ENCODE measurements around the gene RAD9A. TPM values are rescaled to one million over a fixed set of nuclear protein-coding genes. Genes with fewer than 3 reads are reported as not detected.

Gene RAD9A
- total RNA-seq, 4 donors from 2014 or later = 5.5 to 18.0 (median 10.4) TPM

GRCh38 chr11:67442504-67443404, 51.0 kb downstream of the RAD9A start:
- DNase-seq (ENCODE audit: low spot score) (no peak), ATAC-seq (ENCODE audit: low FRiP score) (peak; percentile 20)
- TF ChIP-seq CTCF (IDR thresholded peaks at IDR 0.05) = no peak

GRCh38 chr11:67445515-67445914, 53.7 kb downstream of the RAD9A start:
- DNase-seq (ENCODE audit: low spot score) = no peak
- no peak for ATAC-seq (ENCODE audit: low FRiP score)
- no peak for TF ChIP-seq CTCF (IDR thresholded peaks at IDR 0.05)

Small RNAs within 50 kb of the gene (small RNA-seq; reads per million reads assigned to genes)
- gene RN7SKP239 = not detected
- not detected for gene RNU6-1238P

Other genes starting within 250 kb of the RAD9A start
- 100 to 1,000 TPM in 1 of 4 donors, 10 to 100 TPM in 3; 42.6 to 106 (median 50.7) TPM for gene GRK2, start 125.5 kb upstream of the RAD9A start, total RNA-seq
- gene ANKRD13D, start 102.7 kb upstream of the RAD9A start, total RNA-seq = 10 to 100 TPM; 18.6 to 78.2 (median 28.6) TPM
- gene SSH3, start 88.5 kb upstream of the RAD9A start, total RNA-seq = 10 to 100 TPM; 22.6 to 44.6 (median 28.3) TPM
- gene POLD4, start 38.4 kb upstream of the RAD9A start, total RNA-seq = 100 to 1,000 TPM in 1 of 4 donors, 10 to 100 TPM in 3; 67.5 to 141 (median 81.9) TPM
- gene CLCF1, start 18.4 kb upstream of the RAD9A start, total RNA-seq = 10 to 100 TPM in 3 of 4 donors, 1 to 10 TPM in 1; 4.1 to 51.4 (median 25.1) TPM
- 100 to 1,000 TPM in 2 of 4 donors, 10 to 100 TPM in 2; 91.9 to 110 (median 97.6) TPM for gene PPP1CA, start 9.9 kb downstream of the RAD9A start, total RNA-seq
- 1 to 10 TPM; 1.6 to 7.1 (median 3.4) TPM for gene TBC1D10C, start 12.1 kb downstream of the RAD9A start, total RNA-seq
- gene CARNS1, start 23.7 kb downstream of the RAD9A start, total RNA-seq = 10 to 100 TPM in 1 of 4 donors, 1 to 10 TPM in 2, under 1 TPM in 1; 0.47 to 42.6 (median 7.5) TPM
- 10 to 100 TPM; 27.4 to 45.0 (median 30.7) TPM for gene RPS6KB2, start 36.5 kb downstream of the RAD9A start, total RNA-seq
- gene PTPRCAP, start 45.7 kb downstream of the RAD9A start, total RNA-seq = 1 to 10 TPM; 5.5 to 6.7 (median 6.3) TPM
- 10 to 100 TPM; 55.9 to 70.9 (median 63.9) TPM for gene CORO1B, start 51.5 kb downstream of the RAD9A start, total RNA-seq
- not detected for gene GPR152, start 60.7 kb downstream of the RAD9A start, total RNA-seq
- gene CABP4, start 63.4 kb downstream of the RAD9A start, total RNA-seq = 1 to 10 TPM in 3 of 4 donors, under 1 TPM in 1; 0.65 to 4.6 (median 3.0) TPM
- gene TMEM134, start 77.3 kb downstream of the RAD9A start, total RNA-seq = 10 to 100 TPM; 33.6 to 56.6 (median 44.0) TPM
- gene AIP, start 91.0 kb downstream of the RAD9A start, total RNA-seq = 10 to 100 TPM; 51.2 to 67.5 (median 62.1) TPM
- gene PITPNM1, start 113.4 kb downstream of the RAD9A start, total RNA-seq = 10 to 100 TPM; 15.0 to 58.2 (median 26.6) TPM
- 10 to 100 TPM; 23.5 to 50.5 (median 34.7) TPM for gene CDK2AP2, start 116.2 kb downstream of the RAD9A start, total RNA-seq
- not detected for gene CABP2, start 131.5 kb downstream of the RAD9A start, total RNA-seq
- gene GSTP1, start 191.8 kb downstream of the RAD9A start, total RNA-seq = 100 to 1,000 TPM; 435 to 948 (median 670) TPM
- gene NDUFV1, start 214.9 kb downstream of the RAD9A start, total RNA-seq = 100 to 1,000 TPM; 143 to 233 (median 165) TPM
- 10 to 100 TPM in 2 of 4 donors, 1 to 10 TPM in 2; 5.5 to 15.4 (median 9.7) TPM for gene NUDT8, start 238.0 kb downstream of the RAD9A start, total RNA-seq
- gene TBX10, start 247.8 kb downstream of the RAD9A start, total RNA-seq = not detected

All from omental fat pad (tissue), 4 donors.